GM18517 (cell line): Measurements from ENCODE around the gene OTOGL.
A peak's percentile ranks its signal among the peaks of the same experiment; 100 is the strongest.
"Not testable (repeated sequence)": the region's sequence is repeated elsewhere in the genome, so short reads cannot be mapped to it uniquely, and the experiment has no call there.

ENCODE experiments used
- ATAC-seq: cut with Tn5 transposase; IDR thresholded peaks from one replicate; pipeline ENCODE4 v1.9.1; 2021; ENCODE audit warnings: mild to moderate bottlenecking, moderate library complexity; ENCODE audit not compliant: unreplicated experiment

OTOGL gene

DNA sequence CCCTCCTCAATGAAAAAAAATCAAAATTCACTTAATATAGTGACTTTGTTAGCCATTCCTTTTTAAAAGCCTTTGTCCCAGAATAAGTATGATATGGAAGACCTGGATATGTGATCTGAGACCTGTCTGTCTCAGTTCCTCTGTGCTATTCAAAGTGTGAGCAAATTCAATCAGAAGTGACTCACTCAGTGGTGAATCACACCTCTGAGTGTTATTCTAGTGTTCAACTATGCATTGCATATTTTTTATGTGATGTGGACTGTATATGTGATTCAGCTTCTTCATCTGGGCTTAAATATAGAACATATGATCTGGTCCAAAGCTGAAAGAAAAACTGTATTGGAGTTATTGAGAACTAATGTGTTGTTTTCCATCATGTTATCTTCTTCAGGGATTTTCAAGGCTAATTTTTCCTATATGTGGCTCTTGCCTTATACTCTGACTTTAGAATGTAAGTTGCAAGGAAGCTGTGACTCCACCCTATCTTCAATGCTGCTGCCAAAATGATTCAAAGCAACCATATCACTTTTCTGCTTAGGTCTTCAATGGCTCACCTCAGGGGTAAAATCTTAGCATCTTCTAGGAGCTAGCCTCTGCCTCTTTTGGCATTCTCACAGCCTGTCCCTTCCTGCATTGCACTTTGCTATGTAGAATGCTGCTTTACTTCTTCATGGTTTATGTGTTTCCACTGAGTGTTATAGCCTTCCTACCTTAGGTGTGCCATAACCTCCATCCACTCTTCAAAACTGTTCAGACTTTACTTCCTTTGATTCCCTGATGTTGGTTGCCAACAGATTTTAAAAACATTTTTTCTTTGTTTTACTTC lies 169.8 kb downstream of the OTOGL start:
- no peak for ATAC-seq

DNA sequence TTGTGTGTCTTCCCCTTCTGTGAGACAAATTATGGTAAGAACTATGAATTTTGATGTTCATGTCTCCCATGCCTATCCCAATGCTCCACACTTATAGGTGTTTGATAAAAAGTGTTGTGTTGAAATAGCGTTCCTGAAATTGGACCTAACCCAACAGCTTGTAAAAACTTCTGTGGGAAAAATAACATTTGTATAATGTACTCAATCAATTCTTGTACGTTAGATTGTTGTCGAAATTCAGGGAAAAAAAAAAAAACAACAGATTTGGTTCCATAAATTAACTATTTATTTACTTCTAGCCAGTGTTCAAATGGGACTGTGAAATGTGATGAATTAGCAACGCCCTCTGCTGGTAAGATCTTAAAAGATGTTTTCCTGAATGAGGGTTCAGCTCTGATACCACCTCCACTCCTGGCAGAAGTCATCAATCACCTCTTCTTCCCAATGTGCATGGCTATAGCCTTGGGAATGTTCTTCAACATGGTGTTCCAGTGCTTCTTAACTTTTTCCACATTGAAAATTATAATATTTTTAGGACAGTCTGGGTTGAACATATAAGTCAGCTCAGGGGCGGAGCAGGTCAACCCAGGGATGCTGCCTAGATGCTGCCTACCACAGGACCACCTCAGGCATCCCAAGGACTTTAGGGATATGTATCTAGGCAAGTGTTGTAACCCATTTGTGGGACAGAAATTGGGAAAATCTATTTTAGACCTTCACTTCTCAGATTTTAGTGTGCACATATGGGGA lies 170.6 kb downstream of the OTOGL start:
- ATAC-seq = no peak

DNA sequence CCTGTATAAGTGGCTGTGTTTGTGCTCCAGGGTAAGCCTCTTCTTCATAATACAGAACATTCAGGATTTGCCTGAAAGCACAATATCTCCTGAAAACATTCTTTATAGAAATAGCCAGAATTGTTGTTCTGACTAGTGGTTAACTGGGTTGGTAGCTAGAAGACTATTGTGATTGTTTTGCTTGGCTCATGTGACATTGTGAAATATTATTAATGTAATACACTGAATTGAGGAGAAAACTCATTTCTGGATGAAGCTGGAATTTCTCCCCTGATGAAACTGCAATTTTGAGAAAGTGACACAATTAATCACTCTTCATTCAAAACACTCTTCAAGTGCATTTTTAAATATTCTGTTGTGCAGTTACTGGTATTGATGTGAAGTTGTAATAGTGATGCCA lies 172.4 kb downstream of the OTOGL start:
- no peak for ATAC-seq

DNA sequence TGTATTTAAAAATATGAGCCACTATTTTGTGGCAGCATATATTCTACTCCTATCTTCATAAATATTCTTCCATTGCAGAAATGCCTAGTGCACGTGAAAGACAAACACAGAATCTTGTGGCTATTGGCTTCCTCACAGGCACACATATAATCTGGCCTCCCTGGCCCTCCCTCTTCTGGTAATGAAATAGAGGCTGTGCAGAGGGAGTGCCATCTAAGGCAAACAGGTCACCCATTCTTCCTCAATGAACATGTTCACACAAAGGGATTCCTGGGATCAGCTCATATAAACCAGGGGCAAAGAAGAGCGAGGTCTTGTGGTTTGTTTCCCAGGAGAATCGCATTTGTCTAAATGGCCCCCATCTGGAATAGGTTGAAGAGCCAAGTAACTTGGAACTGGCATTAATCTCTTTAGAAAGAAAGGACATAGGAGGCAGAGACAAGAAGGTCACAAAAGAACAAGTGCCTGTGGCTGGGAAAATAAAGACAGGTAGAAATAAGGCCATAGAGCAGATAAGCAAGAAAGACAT lies 173.1 kb downstream of the OTOGL start:
- ATAC-seq = no peak

DNA sequence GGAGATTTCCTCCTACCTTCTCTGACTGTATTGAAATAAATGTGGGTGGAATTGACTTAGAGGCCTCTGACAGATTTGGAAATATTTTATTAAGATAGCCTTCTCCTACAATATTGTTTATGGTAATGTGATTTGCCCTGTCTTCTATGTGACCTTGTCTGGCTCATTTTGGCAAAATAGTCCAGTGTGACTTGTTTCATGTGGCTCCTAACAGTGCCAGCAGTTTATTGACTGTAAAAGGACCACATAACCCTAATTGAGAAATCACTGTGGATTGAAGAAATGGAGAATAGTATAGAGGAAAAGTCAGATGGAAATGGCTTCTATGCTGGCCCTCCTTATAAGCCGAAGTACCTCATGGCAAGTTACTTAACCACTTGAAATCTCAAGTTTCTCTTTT lies 173.8 kb downstream of the OTOGL start:
- no peak for ATAC-seq

DNA sequence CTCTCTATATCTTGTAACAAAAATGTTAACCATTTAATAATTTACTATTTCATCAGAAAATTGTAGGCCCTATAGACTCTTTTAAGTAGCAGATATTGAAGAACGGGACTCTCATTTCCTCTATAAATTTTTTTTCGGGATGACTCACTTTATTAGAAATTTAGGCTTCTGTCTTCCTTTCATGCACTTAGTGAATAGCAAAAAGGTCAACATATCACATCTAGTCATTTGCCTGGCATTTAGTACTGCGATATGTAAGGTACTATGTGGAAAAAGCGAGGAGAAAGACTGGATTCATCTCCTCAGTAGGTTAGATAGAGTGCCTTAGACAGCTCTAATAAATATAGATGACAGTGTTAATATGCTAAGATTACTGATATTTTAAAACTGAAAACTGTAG lies 178.4 kb downstream of the OTOGL start:
- no peak for ATAC-seq

DNA sequence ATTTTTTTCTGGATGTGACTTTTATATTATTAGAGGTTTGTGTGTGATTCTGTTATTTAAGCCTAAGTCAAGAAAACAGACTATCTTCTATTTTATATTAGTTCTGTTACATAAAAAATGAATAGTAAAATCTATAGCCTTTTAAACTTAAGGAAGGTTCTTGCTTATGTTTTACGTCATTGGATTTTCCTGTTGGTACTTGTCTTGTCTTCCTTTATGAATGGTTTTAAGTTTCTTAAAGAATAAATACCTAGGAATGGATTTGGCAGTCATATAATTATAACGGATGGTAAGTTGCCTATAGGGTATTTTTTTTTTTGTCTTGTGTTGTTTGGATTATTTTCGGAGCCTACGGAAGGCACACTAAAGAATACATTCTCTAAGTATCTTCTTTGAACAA lies 182.9 kb downstream of the OTOGL start:
- ATAC-seq = no peak

DNA sequence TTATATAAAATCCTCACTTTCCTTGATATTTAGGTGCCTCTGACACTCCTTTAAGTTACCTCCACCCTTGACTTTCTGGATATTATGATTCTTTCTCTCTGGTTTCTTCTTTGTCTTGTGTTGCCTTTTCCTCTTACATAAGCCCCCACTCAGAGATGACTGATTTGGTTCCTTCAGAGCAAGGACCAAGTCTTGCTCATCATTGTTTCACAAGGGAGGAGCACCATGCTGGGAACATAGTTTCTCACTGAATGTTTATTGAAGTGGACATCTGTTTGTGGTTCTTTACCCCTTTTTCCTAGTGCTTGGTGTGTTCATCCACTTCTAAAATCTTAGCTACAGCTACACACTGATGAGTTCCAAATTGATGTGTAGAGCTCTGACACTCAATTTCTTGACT lies 183.4 kb downstream of the OTOGL start:
- no peak for ATAC-seq

DNA sequence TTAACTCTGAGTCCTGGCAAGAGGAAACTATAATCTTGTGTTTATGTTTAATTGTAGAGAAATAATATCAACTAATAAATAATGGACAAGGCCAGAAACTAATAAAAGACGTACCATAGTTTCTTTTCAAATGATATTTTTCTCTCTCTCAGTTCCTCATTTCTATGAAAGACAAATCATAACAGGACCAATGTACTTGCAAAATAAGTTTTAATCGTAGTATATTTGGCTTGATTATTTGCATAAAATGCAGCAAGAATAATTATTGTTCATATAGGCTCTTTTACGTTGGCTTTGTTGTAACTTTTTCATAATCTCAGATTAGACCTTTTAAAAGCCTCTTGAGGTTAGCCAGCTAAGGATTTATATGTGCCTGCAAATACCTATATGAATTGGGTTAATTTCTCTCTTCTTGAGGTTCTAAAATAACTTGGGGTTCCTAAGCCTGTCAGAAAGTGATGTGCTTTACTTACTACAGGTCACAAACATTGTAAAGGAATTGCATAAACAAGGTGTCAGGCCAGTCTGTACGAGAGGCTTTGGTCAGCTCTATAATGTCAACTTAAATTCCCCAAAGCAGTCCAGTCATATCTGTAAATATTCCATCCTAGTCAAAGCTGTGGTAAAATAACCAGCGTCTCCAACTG lies 191.9 kb downstream of the OTOGL start:
- peak; percentile 55 for ATAC-seq

DNA sequence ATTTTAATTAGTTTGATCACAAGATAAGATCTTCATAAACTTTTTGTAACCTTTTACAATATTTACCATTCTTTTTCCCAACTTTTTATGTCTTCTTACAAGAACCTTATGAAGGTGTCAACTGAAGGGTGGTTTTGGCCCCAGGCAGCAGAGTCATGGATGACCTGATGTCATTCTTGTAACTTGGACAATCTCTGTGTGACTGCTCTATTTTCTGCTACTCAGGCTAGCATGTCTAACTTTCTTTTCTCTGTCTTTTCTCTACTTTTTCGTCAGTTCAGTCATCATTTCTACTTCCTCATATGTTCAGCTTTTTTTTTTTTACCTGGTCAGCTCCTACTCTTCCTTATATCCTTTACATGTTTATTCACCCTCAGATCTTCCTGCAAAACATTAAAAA lies 194.0 kb downstream of the OTOGL start:
- peak; percentile 60 for ATAC-seq

DNA sequence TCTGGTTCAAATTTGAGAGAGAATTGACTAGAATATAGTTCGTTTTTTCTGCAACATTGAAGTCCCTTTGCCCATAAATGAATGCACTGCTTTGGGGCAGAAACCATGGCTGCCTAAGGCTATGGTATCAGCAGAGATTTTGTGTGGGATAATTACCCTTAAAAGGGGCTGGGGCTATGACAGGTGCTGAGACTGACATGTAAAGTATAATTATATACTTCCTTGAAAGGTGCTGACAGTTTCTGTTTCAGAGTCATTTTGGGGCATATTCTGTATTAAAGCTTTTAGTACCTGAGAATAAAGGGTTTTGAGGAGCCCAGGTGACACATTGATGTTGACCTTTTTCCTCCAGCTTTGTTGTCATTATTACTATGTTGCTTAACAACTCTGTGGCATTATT lies 194.4 kb downstream of the OTOGL start:
- ATAC-seq = peak; percentile 82

DNA sequence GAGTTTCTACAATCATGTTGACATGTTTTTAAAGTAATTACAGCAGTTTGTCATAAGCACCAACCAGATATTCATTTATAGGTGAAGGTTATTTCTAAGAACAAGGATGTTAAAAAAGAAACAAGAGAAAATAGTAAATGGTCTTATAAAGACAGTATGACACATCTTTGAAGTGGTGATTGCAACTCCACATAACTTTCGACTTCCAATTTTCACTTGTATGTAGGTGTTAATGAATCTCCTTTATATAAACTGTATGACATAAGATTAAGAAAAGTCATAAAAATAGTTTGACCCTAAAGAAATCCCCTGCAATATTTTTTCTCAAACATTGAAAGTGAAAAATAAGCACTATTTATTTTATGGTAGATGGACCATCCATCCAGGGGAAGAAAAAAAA lies 199.9 kb downstream of the OTOGL start:
- peak; percentile 47 for ATAC-seq

DNA sequence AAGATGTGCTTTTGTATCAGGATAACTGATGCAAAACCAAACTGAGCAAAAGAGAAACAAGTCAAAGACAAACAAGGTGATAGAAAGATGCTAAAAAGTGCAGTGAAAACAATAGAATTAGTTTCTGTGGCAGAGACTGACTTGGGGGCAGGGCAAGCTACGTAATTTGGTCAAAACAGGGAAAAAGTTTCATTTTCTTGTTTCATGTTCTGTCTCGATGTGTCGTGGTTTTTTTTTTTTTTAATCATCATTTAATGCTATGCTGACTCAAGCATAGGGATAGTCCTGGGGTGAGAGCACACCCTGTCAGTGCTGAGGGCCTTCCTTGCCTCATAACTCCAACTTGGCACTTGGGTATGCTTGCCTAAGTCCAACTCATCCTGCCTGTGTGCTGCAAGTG lies 200.6 kb downstream of the OTOGL start:
- peak; percentile 89 for ATAC-seq

DNA sequence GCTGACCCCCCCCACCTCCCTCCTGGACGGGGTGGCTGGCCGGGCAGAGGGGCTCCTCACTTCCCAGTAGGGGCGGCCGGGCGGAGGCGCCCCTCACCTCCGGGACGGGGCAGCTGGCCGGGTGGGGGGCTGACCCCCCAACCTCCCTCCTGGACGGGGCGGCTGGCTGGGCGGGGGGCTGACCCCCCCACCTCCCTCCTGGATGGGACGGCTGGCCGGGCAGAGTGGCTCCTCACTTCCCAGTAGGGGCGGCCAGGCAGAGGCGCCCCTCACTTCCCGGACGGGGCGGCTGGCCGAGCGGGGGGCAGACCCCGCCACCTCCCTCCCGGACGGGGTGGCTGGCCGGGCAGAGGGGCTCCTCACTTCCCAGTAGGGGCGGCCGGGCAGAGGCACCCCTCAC lies 208.1 kb downstream of the OTOGL start:
- not testable (repeated sequence) for ATAC-seq

DNA sequence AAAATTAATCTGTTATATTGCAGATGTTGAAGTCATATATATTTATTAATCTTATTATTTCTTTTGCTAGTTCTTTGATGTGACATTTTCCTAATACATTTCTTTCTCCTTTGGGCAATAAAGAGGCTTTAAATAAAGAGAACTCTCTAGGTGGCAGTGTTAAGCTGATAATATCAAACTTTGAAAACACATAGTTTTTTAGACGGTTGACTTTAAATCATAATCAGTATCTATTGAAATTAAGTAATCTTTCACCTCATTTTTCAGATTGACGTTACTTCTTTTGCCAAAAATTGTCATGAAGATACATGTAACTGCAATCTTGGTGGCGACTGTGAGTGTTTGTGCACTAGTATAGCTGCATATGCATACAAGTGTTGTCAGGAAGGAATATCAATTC lies 213.9 kb downstream of the OTOGL start:
- no peak for ATAC-seq

DNA sequence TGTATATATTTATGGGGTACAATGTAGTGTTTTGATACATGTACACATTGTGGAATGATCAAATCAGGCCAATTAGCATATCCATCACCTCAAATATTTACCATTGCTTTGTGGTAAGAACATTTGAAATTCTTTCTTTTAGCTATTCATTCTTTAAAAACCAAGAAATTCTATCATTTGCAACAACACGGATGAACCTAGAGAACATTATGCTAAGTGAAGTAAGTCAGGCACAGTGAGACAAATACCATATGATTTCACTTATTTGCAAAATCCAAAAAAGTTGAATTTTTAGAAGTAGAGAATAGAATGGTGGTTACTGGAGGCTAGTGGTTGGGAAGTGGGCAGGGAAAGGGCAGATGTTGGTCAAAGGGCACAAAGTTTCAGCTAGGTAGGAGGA lies 215.4 kb downstream of the OTOGL start:
- no peak for ATAC-seq

DNA sequence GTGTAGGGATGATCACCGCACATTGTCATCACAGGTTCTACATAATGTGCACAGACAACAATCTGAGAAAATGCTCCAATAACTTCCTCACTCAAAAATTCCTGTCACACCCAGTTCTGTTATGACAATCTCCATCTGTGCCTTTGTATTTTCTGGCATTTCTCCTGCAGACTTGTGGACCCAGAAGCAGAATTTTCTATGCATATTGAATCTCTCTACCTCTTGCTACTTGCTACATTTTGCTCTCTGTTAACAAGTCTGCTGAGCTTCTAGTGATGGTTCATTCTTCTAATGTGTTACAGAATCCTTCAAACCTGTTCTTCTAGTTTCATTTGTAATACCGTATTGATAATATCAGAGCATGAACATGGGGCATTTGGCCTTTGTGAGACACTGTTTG lies 216.9 kb downstream of the OTOGL start:
- no peak for ATAC-seq

DNA sequence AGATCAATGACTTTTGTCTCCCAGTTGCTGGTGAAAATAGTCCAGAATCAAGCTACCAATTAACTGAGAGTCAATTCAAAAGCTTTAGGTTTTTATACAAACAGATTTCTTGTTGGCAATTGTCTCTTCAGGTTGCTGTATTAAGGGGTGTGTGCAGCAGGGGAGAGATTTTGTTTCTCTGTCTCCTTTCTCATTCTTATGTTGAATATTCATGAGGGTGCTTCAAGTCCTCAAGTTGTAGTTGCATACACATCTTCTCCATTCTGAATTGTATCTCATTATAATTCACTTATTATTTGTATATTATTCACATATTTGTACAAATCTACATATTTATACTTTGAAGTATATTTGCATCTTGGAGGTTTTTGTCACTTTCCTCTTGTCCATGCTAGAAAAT lies 218.0 kb downstream of the OTOGL start:
- ATAC-seq = no peak

DNA sequence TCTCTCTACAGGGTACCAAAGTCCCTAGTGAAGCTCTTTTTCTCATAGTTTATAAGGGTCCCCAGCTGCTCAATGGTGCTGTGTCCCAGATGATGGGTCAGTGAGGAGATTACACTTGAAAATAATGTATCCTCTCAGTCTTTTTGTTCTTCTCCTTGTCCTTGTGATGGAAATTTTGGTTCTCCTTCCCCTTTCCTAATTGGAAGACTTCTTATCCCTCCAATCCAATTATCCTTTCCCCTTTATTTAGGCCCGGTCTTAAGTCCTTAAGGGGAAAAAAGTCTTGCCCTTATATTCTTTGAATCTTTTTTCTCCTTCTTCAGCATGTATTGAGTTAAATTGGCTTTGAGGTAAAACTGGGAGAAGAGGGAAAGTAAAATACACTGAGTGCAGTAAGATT lies 218.6 kb downstream of the OTOGL start:
- no peak for ATAC-seq

DNA sequence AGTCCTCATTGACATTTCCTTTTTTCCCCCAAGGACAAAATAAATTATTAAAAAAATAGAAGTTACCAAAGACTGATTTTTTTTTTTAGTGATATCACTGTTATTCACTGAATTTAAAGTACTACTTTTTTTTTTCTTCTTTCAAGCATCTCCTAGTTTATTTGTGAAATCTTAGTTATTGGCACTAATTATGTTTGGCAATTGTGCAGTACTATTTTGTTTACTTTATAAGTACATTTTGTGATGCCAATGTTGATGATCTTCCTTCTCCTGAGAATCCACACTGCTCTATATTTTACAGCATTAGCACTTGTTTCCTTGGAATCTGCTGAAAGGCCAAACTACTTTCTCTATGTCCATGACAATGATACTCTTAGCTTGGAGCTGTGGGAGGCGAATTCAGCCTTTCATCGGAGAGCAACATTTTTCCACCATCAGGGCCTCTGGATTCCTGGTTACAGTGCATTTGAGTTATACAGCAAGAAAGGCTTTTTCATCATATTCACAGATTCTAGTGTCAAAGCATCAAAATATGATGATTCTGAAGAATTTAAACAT lies 220.9 kb downstream of the OTOGL start:
- no peak for ATAC-seq

DNA sequence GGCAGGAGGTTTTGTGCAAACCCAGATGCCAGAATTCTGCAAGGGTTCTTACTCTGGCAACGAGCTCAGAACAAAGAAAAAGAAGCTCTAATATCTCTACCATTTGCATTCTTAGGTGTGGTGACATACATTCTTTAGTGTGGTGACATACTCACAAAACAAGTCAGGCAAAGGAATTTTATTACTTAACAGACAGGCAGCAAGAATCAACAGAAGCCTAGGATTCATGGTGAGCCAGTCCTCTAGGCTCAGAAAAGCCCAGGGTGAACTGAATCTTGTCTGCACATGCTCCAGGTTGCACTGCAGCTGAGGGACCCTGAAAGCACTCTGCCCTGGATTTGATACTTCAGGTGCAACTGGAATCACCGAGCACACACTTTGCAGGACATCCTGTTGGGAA lies 222.3 kb downstream of the OTOGL start:
- no peak for ATAC-seq
